H1 (cell line): ENCODE results near the gene IL21. TPM values are rescaled to one million over a fixed set of nuclear protein-coding genes. Genes with fewer than 3 reads are reported as not detected.

Experiments used
- CTCF ChIA-PET: fragments of 300-600 bp; sonication (Branson Sonifier 250); formaldehyde crosslinking; loops from one replicate; lab custom pipeline; 2021; ENCODE audit not compliant: partially characterized antibody; lab: Charles Lee
- POLR2A ChIA-PET: fragments of 300-600 bp; sonication (Branson Sonifier 250); formaldehyde crosslinking; loops from one replicate; lab custom pipeline; 2021; ENCODE audit warnings: inconsistent platforms; ENCODE audit not compliant: partially characterized antibody; lab: Charles Lee
- DNase-seq, 2 experiments: peaks; one replicate each; pipeline versions ENCODE4 v3.0.0 to v3.0.0-alpha.2; 2010 to 2022; ENCODE audit warnings: low spot score in 2 of 2, low read depth in 1 of 2, mixed read lengths in 1 of 2
- FAIRE-seq: peaks from 2 replicates; lab custom pipeline; 2011; peaks lifted over from hg19 to GRCh38; lab: Jason Lieb, UNC
- H2AFZ ChIP-seq: 2 replicates; pipeline ENCODE4 v1.8.1; 2012; ENCODE audit warnings: low read length, inconsistent platforms
- H2AK5ac ChIP-seq: 2 replicates; pipeline ENCODE4 v1.6.1; 2013; ENCODE audit warnings: low read depth, low read length
- H2BK120ac ChIP-seq: replicated peaks from 2 replicates; pipeline ENCODE3; 2013; ENCODE audit warnings: low read depth, low read length, inconsistent platforms
- H2BK12ac ChIP-seq: 2 replicates; pipeline ENCODE4 v1.6.1; 2013; ENCODE audit warnings: low read depth, low read length
- H2BK15ac ChIP-seq: 2 replicates; pipeline ENCODE4 v1.6.1; 2013; ENCODE audit warnings: low read length
- H2BK20ac ChIP-seq: 2 replicates; pipeline ENCODE4 v1.6.1; 2013; ENCODE audit warnings: low read length
- H2BK5ac ChIP-seq: 2 replicates; pipeline ENCODE4 v1.6.1; 2013; ENCODE audit warnings: low read depth, low read length
- H3K14ac ChIP-seq: 2 replicates; pipeline ENCODE4 v1.6.1; 2013; ENCODE audit warnings: inconsistent platforms; ENCODE audit not compliant: insufficient read length
- H3K18ac ChIP-seq: 2 replicates; pipeline ENCODE4 v1.6.1; 2013; ENCODE audit warnings: low read length; ENCODE audit errors: extremely low read depth
- H3K23ac ChIP-seq: 2 replicates; pipeline ENCODE4 v1.6.1; 2013; ENCODE audit warnings: inconsistent platforms; ENCODE audit not compliant: insufficient read length
- H3K23me2 ChIP-seq: 2 replicates; pipeline ENCODE4 v1.6.1; 2013; ENCODE audit warnings: low read depth, low read length
- H3K27ac ChIP-seq: 2 replicates; pipeline ENCODE4 v1.6.1; 2011; ENCODE audit warnings: low read depth, low read length, inconsistent platforms
- H3K27me3 ChIP-seq, 4 experiments: replicated peaks in 1 of 4; 1 replicate in 1 of 4; 2 replicates in 3 of 4; pipeline versions ENCODE4 v1.6.1 to v1.8.1; 2011 to 2013; ENCODE audit warnings: low read length in 3 of 4, mild to moderate bottlenecking in 3 of 4, inconsistent platforms in 2 of 4, mixed read lengths in 2 of 4, moderate library complexity in 1 of 4; ENCODE audit not compliant: control insufficient read depth in 3 of 4, insufficient read depth in 3 of 4; ENCODE audit errors: extremely low read depth in 1 of 4
- H3K36me3 ChIP-seq, 4 experiments: 2 replicates each; pipeline versions ENCODE4 v1.6.1 to v1.8.1; 2011 to 2013; ENCODE audit warnings: mild to moderate bottlenecking in 4 of 4, low read length in 3 of 4, moderate library complexity in 2 of 4, control low read depth in 1 of 4, inconsistent platforms in 1 of 4; ENCODE audit not compliant: insufficient read depth in 4 of 4, control insufficient read depth in 2 of 4
- H3K4ac ChIP-seq: replicated peaks from 2 replicates; pipeline ENCODE3; 2013; ENCODE audit warnings: low read length, low read depth, mixed read lengths, inconsistent platforms; ENCODE audit not compliant: insufficient read length
- H3K4me1 ChIP-seq, 4 experiments: replicated peaks in 1 of 4; 1 replicate in 1 of 4; 2 replicates in 3 of 4; pipeline versions ENCODE4 v1.6.1 to v1.8.1; 2011 to 2013; ENCODE audit warnings: low read length in 3 of 4, inconsistent platforms in 2 of 4, mixed read lengths in 1 of 4; ENCODE audit not compliant: insufficient read depth in 4 of 4, control insufficient read depth in 3 of 4
- H3K4me2 ChIP-seq, 2 experiments: 2 replicates each; pipeline versions ENCODE4 v1.6.1 to v1.8.1; 2011 to 2013; ENCODE audit warnings: low read depth in 2 of 2, low read length in 2 of 2, control low read depth in 1 of 2, inconsistent platforms in 1 of 2, mild to moderate bottlenecking in 1 of 2; ENCODE audit not compliant: insufficient read depth in 1 of 2
- H3K4me3 ChIP-seq, 4 experiments: fragments of 200-600, 300-600 bp in 1 of 4; sonication (generic), shearing (Covaris generic), sonication (Bioruptor Twin) in 1 of 4; 2 replicates each; pipeline versions ENCODE4 v1.5.1 to v1.8.1; 2011 to 2016; ENCODE audit warnings: low read length in 4 of 4, low read depth in 3 of 4, control low read depth in 2 of 4, inconsistent platforms in 2 of 4, mild to moderate bottlenecking in 2 of 4, mixed read lengths in 1 of 4, moderate library complexity in 1 of 4; ENCODE audit not compliant: insufficient read depth in 2 of 4; ENCODE audit errors: extremely low read depth in 1 of 4
- H3K56ac ChIP-seq: replicated peaks from 2 replicates; pipeline ENCODE3; 2013; ENCODE audit warnings: low read depth, mild to moderate bottlenecking, mixed read lengths, low read length, inconsistent platforms; ENCODE audit not compliant: insufficient read length
- H3K79me1 ChIP-seq: 2 replicates; pipeline ENCODE4 v1.6.1; 2013; ENCODE audit warnings: low read depth, low read length, control low read depth
- H3K79me2 ChIP-seq, 2 experiments: 2 replicates each; pipeline versions ENCODE4 v1.6.1 to v1.8.1; 2012 to 2013; ENCODE audit warnings: low read length in 2 of 2, mild to moderate bottlenecking in 2 of 2, inconsistent platforms in 1 of 2; ENCODE audit not compliant: insufficient read depth in 2 of 2, control insufficient read depth in 1 of 2
- H3K9ac ChIP-seq, 4 experiments: replicated peaks in 1 of 4; 1 replicate in 1 of 4; 2 replicates in 3 of 4; pipeline versions ENCODE4 v1.6.1 to v1.8.1; 2011 to 2013; ENCODE audit warnings: low read depth in 3 of 4, low read length in 3 of 4, control low read depth in 2 of 4, mild to moderate bottlenecking in 2 of 4, moderate library complexity in 2 of 4, inconsistent platforms in 1 of 4; ENCODE audit errors: extremely low read depth in 1 of 4
- H3K9me3 ChIP-seq, 2 experiments: 2 replicates each; pipeline versions ENCODE4 v1.6.1 to v1.8.1; 2012 to 2013; ENCODE audit warnings: mild to moderate bottlenecking in 2 of 2, moderate library complexity in 2 of 2, control low read depth in 1 of 2, inconsistent platforms in 1 of 2, low read depth in 1 of 2, low read length in 1 of 2, mixed read lengths in 1 of 2; ENCODE audit not compliant: insufficient read depth in 2 of 2
- H4K20me1 ChIP-seq, 2 experiments: replicated peaks in 1 of 2; 2 replicates each; pipeline versions ENCODE3 to v1.8.1; 2011 to 2013; ENCODE audit warnings: inconsistent platforms in 2 of 2, low read length in 2 of 2, mild to moderate bottlenecking in 1 of 2; ENCODE audit not compliant: insufficient read depth in 2 of 2, control insufficient read depth in 1 of 2
- H4K5ac ChIP-seq: 2 replicates; pipeline ENCODE4 v1.6.1; 2013; ENCODE audit warnings: low read length, low read depth, mixed read lengths, inconsistent platforms; ENCODE audit not compliant: insufficient read length
- H4K8ac ChIP-seq: 2 replicates; pipeline ENCODE4 v1.8.0; 2013; ENCODE audit warnings: mild to moderate bottlenecking, moderate library complexity, low read length, inconsistent platforms; ENCODE audit not compliant: insufficient read depth; ENCODE audit errors: extremely low read depth
- H4K91ac ChIP-seq: replicated peaks from 2 replicates; pipeline ENCODE3; 2013; ENCODE audit warnings: low read length, mixed read lengths, inconsistent platforms; ENCODE audit not compliant: insufficient read length
- ATF2 ChIP-seq: IDR thresholded peaks from 2 replicates; pipeline ENCODE4 v1.6.1; 2012; ENCODE audit warnings: low read length, inconsistent platforms
- BCL11A ChIP-seq, 2 experiments: IDR thresholded peaks; one replicate each; pipeline ENCODE4 v1.6.1; 2011; ENCODE audit warnings: low read depth in 2 of 2, low read length in 2 of 2, mild to moderate bottlenecking in 2 of 2
- FOSL1 ChIP-seq: IDR thresholded peaks from 2 replicates; pipeline ENCODE4 v1.6.1; 2011; ENCODE audit warnings: mild to moderate bottlenecking, low read depth, low read length, moderate library complexity; ENCODE audit not compliant: insufficient read depth
- PHF8 ChIP-seq: fragments of 200-600 bp; sonication (generic); conservative IDR thresholded peaks from 2 replicates; pipeline ENCODE4 v1.7.1; 2012; ENCODE audit warnings: low read depth, mild to moderate bottlenecking, inconsistent platforms, low read length, moderate library complexity
- RAD21 ChIP-seq, 2 experiments: IDR thresholded peaks in 1 of 2; conservative IDR thresholded peaks in 1 of 2; 2 replicates each; pipeline ENCODE4 v1.6.1; 2011; ENCODE audit warnings: low read depth in 2 of 2, low read length in 2 of 2, improper control_type of control experiment in 1 of 2, inconsistent platforms in 1 of 2, mild to moderate bottlenecking in 1 of 2, moderate library complexity in 1 of 2
- WGBS, 2 experiments: shearing (Covaris generic) in 1 of 2; methylation state at CpG; one replicate each; pipeline versions ENCODE4 v1.1.6 to v1.1.7; 2013 to 2015; ENCODE audit warnings: low lambda C conversion rate in 2 of 2, mixed read lengths in 2 of 2, inconsistent platforms in 1 of 2, low coverage in 1 of 2, missing lambda C conversion rate in 1 of 2; ENCODE audit not compliant: insufficient replicate concordance in 2 of 2, insufficient coverage in 1 of 2, insufficient read length in 1 of 2; ENCODE audit errors: extremely low coverage in 1 of 2, missing lambda C conversion rate in 1 of 2; 5-methylcytosine and 5-hydroxymethylcytosine counted together
- polyA plus RNA-seq, 7 experiments: library from polyadenylated mRNA; depleted of rRNA in 3 of 7; stranded (reverse) in 5 of 7; unstranded in 2 of 7; fragments of >200 nt in 5 of 7; fragments of 200-250 nt in 2 of 7; gene quantifications; 1 replicate in 5 of 7; 2 replicates in 1 of 7; 4 replicates in 1 of 7; pipeline versions ENCODE4 v1.2.1 to v1.2.3, GENCODE V29; 2011 to 2013; ENCODE audit warnings: missing spikeins in 2 of 7, mixed read lengths in 2 of 7
- total RNA-seq: library from RNA; stranded (reverse); fragmentation: NEBNext Ultra II Directional; extraction: Animal tissue kit (Norgen Biotek cat#: 25700); gene quantifications from 2 replicates; pipeline ENCODE4 v1.2.1, GENCODE V29; 2021

Gene IL21
- total and polyA plus RNA-seq, 2 of the 8 experiments (the other 6 are each of a cell fraction or from before 2014, with no cell fraction given): not detected

GRCh38 chr4:122562449-122562848, 58.4 kb downstream of the IL21 start:
- no peak overlapping the region for H4K8ac ChIP-seq
- H3K79me1 ChIP-seq: no peaks in the 10 kb centered on the region
- no peak overlapping the region for H3K9ac ChIP-seq
- no peaks in the 10 kb centered on the region for H3K9me3 ChIP-seq
- FAIRE-seq (no peak), DNase-seq (no peak)
- H2BK5ac ChIP-seq: no peak overlapping the region
- peaks cover 0 to 4% (median 0%) of the 10 kb centered on the region in 4 experiments; a peak in 1 of 7 replicates for H3K4me1 ChIP-seq
- no peak overlapping the region for H3K56ac ChIP-seq
- no peaks in the 10 kb centered on the region for H3K79me2 ChIP-seq
- ChIA-PET CTCF (interaction anchor here (0.6 to 1.6 kb wide), 4 partner anchors 13 to 344 kb away, joined by 3 to 12 read pairs (median 4); no protein-coding TSS in a partner anchor), POLR2A (no interaction called here)
- H3K4me3 ChIP-seq: no peak overlapping the region
- H3K4me2 ChIP-seq: no peak overlapping the region
- no peak for TF ChIP-seq PHF8
- TF ChIP-seq ATF2: no peak
- no peak for TF ChIP-seq FOSL1
- TF ChIP-seq RAD21 (IDR thresholded peaks at IDR 0.05 in 1 of 2, conservative IDR thresholded peaks at IDR 0.05 in 1 of 2; ENCODE audit: low read depth in 2 of 2, low read length in 2 of 2): no peak
- no peak for TF ChIP-seq BCL11A (IDR thresholded peaks at IDR 0.05; ENCODE audit: low read depth in 2 of 2, low read length in 2 of 2)
- no peak overlapping the region for H3K18ac ChIP-seq
- no peak overlapping the region for H2BK15ac ChIP-seq
- H3K23ac ChIP-seq: no peak overlapping the region
- no peak overlapping the region for H2AFZ ChIP-seq
- no peak overlapping the region for H4K5ac ChIP-seq
- H3K27me3 ChIP-seq: no peaks in the 10 kb centered on the region
- no peak overlapping the region for H3K4ac ChIP-seq
- WGBS, 2 experiments: 80% methylated on average over 2 of the region's 2 CpGs; no CpG with 5 or more reads in 1 of the 2 experiments
- no peak overlapping the region for H2BK20ac ChIP-seq
- H2BK120ac ChIP-seq: no peak overlapping the region
- no peaks in the 10 kb centered on the region for H4K20me1 ChIP-seq
- no peak overlapping the region for H3K27ac ChIP-seq
- H2AK5ac ChIP-seq: no peak overlapping the region
- no peaks in the 10 kb centered on the region for H3K23me2 ChIP-seq
- H2BK12ac ChIP-seq: no peak overlapping the region
- no peak overlapping the region for H3K14ac ChIP-seq
- no peak overlapping the region for H4K91ac ChIP-seq
- no peaks in the 10 kb centered on the region for H3K36me3 ChIP-seq
